Endodermal cell (in vitro differentiated cells): ENCODE results near the gene NRXN3. TPM values are rescaled to one million over a fixed set of nuclear protein-coding genes. Genes with fewer than 3 reads are reported as not detected.

Experiments used
- DNase-seq: peaks from one replicate; pipeline ENCODE4 v3.0.0-alpha.2; 2017
- H3K27ac ChIP-seq: 2 replicates; pipeline ENCODE4 v1.5.1; 2013; ENCODE audit warnings: mild to moderate bottlenecking, low read depth, low read length, moderate library complexity
- H3K27me3 ChIP-seq: 2 replicates; pipeline ENCODE4 v1.6.1; 2013; ENCODE audit warnings: mild to moderate bottlenecking, low read length, moderate library complexity; ENCODE audit not compliant: insufficient read depth, control insufficient read depth, poor library complexity, severe bottlenecking
- H3K36me3 ChIP-seq: 2 replicates; pipeline ENCODE4 v1.7.0; 2013; ENCODE audit warnings: mild to moderate bottlenecking, low read length, moderate library complexity; ENCODE audit not compliant: control insufficient read depth, insufficient read depth
- H3K4me1 ChIP-seq: one replicate; pipeline ENCODE4 v1.7.0; 2013; ENCODE audit warnings: low read length; ENCODE audit not compliant: control insufficient read depth, insufficient read depth
- H3K4me3 ChIP-seq: 2 replicates; pipeline ENCODE4 v1.5.1; 2013; ENCODE audit warnings: mild to moderate bottlenecking, low read length, moderate library complexity
- H3K9ac ChIP-seq: 2 replicates; pipeline ENCODE4 v1.6.1; 2013; ENCODE audit warnings: mild to moderate bottlenecking, low read length, moderate library complexity; ENCODE audit not compliant: poor library complexity, severe bottlenecking; ENCODE audit errors: extremely low read depth
- H3K9me3 ChIP-seq: 2 replicates; pipeline ENCODE4 v1.6.1; 2013; ENCODE audit warnings: mild to moderate bottlenecking, low read length, moderate library complexity; ENCODE audit not compliant: control insufficient read depth
- H3K27ac Mint-ChIP-seq: 2 replicates; pipeline ENCODE4 v1.8.0; 2020; ENCODE audit warnings: mixed read lengths
- H3K27me3 Mint-ChIP-seq: 2 replicates; pipeline ENCODE4 v1.8.0; 2021; ENCODE audit warnings: mild to moderate bottlenecking, mixed read lengths; ENCODE audit not compliant: insufficient read depth
- H3K36me3 Mint-ChIP-seq: 2 replicates; pipeline ENCODE4 v1.8.0; 2020; ENCODE audit warnings: low read depth, mixed read lengths
- H3K4me1 Mint-ChIP-seq: 2 replicates; pipeline ENCODE4 v1.8.0; 2020; ENCODE audit warnings: mixed read lengths
- H3K4me3 Mint-ChIP-seq: 2 replicates; pipeline ENCODE4 v1.8.0; 2020; ENCODE audit warnings: mild to moderate bottlenecking, moderate library complexity, mixed read lengths
- H3K9me3 Mint-ChIP-seq: 2 replicates; pipeline ENCODE4 v1.8.0; 2020; ENCODE audit warnings: mild to moderate bottlenecking, mixed read lengths
- WGBS, 2 experiments: methylation state at CpG; one replicate each; pipeline versions ENCODE4 v1.1.5 to v1.1.7; 2013; ENCODE audit warnings: missing lambda C conversion rate in 2 of 2, mixed read lengths in 1 of 2; ENCODE audit not compliant: insufficient coverage in 1 of 2, insufficient read length in 1 of 2; 5-methylcytosine and 5-hydroxymethylcytosine counted together
- total RNA-seq, 2 donors: library from RNA; stranded (reverse); fragmentation: NEBNext Ultra II Directional in 1 of 2; extraction: Animal tissue kit (Norgen Biotek cat#: 25700) in 1 of 2; gene quantifications; 2 replicates in 1 of 2; 3 replicates in 1 of 2; pipeline ENCODE4 v1.2.1, GENCODE V29; 2021
- TF ChIP-seq, protein P1 (sequence below): fragments of 200-600 bp; sonication (generic); conservative IDR thresholded peaks from 2 replicates; pipeline ENCODE4 v1.5.0; 2021; ENCODE audit warnings: antibody characterized with exemption, mild to moderate bottlenecking

Gene NRXN3
- total RNA-seq, 2 donors from 2014 or later: 20.9 to 21.4 TPM

DNA sequence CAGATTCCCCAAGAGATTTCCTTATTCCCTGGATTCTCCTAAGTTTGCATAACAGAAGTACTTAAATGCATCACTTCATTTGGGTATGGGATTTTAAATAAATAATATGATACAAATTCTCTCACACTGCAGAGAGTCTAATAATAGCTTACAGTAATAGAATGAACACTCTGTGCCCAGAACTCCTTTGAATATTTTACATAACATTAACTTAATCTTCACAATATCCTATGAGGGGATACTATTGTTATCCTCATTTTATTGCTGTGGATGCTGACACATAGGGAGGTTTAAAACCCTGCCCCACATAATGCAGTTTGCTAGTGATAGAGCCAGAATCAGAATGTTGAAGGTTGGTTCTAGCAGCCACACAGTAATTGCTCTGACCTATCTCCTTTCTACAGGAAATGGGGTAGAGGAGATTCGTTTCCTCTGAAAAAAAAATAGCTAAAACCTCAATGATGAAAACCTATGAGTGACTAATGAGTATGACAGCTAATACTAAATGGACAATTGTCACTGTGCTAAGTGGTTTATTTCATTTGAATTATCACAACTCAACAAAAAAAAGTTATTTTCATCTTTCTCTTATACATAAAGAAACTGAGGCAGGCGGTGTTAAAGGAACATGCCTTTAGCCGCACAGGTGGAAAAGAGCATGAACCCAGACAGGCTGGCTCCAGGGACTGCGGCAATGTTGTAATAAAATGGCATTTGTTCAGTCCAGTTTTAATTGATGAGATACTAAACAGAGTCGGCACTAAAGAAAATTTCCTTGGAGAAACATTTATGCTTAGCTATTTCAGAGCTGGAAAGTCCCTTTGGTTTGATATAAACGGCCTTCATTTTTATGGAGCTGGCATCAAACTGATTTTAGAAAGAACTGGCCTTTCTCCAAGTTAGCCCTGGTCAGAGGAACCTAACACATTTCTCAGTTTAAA, 880.9 kb downstream of the NRXN3 start:
- no peak for DNase-seq
- TF ChIP-seq, protein P1, sequence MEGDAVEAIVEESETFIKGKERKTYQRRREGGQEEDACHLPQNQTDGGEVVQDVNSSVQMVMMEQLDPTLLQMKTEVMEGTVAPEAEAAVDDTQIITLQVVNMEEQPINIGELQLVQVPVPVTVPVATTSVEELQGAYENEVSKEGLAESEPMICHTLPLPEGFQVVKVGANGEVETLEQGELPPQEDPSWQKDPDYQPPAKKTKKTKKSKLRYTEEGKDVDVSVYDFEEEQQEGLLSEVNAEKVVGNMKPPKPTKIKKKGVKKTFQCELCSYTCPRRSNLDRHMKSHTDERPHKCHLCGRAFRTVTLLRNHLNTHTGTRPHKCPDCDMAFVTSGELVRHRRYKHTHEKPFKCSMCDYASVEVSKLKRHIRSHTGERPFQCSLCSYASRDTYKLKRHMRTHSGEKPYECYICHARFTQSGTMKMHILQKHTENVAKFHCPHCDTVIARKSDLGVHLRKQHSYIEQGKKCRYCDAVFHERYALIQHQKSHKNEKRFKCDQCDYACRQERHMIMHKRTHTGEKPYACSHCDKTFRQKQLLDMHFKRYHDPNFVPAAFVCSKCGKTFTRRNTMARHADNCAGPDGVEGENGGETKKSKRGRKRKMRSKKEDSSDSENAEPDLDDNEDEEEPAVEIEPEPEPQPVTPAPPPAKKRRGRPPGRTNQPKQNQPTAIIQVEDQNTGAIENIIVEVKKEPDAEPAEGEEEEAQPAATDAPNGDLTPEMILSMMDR: no peak
- H3K4me3 ChIP-seq: no peak overlapping the region
- H3K4me3 Mint-ChIP-seq: no peak overlapping the region
- no peaks in the 10 kb centered on the region for H3K36me3 ChIP-seq
- H3K27me3 ChIP-seq: no peaks in the 10 kb centered on the region
- H3K4me1 ChIP-seq: no peaks in the 10 kb centered on the region
- H3K9ac ChIP-seq: no peak overlapping the region
- H3K36me3 Mint-ChIP-seq: no peaks in the 10 kb centered on the region
- no peaks in the 10 kb centered on the region for H3K9me3 Mint-ChIP-seq
- peaks cover 4% of the 10 kb centered on the region for H3K27me3 Mint-ChIP-seq
- no peak overlapping the region for H3K27ac ChIP-seq
- no peak overlapping the region for H3K27ac Mint-ChIP-seq
- H3K9me3 ChIP-seq: no peaks in the 10 kb centered on the region
- peaks cover 5% of the 10 kb centered on the region for H3K4me1 Mint-ChIP-seq
- WGBS, 2 experiments: 97% methylated on average over 4 to 5 of the region's 6 CpGs

DNA sequence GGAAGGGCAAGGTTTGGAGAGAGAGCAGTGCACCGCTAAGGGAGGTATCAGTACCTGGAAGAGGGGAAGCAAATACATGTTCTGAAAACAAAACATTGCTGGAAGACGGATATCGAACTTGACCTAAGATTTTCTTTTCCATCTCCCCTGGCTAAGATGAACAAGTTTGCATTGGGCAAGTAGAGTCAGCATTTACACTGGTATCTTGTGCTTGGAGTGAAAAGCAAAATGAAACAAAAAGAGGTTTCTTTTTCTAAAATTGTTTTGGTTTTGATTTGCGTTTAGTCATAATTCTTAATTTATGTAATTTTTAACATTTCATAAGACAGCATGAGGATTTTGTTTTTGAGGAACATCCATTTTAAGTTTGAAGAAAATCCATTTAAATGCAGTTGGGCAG, 881.6 kb downstream of the NRXN3 start:
- no peak overlapping the region for H3K27ac ChIP-seq
- H3K27ac Mint-ChIP-seq: no peak overlapping the region
- peaks cover 5% of the 10 kb centered on the region for H3K4me1 Mint-ChIP-seq
- no peak overlapping the region for H3K4me3 ChIP-seq
- WGBS, 2 experiments: 95 to 100% methylated on average over 3 of the region's 4 CpGs
- no peaks in the 10 kb centered on the region for H3K36me3 ChIP-seq
- peaks cover 4% of the 10 kb centered on the region for H3K27me3 Mint-ChIP-seq
- no peaks in the 10 kb centered on the region for H3K27me3 ChIP-seq
- TF ChIP-seq, protein P1: no peak
- H3K4me3 Mint-ChIP-seq: no peak overlapping the region
- no peak overlapping the region for H3K9ac ChIP-seq
- H3K9me3 ChIP-seq: no peaks in the 10 kb centered on the region
- no peak for DNase-seq
- H3K36me3 Mint-ChIP-seq: no peaks in the 10 kb centered on the region
- H3K4me1 ChIP-seq: no peaks in the 10 kb centered on the region
- H3K9me3 Mint-ChIP-seq: no peaks in the 10 kb centered on the region

DNA sequence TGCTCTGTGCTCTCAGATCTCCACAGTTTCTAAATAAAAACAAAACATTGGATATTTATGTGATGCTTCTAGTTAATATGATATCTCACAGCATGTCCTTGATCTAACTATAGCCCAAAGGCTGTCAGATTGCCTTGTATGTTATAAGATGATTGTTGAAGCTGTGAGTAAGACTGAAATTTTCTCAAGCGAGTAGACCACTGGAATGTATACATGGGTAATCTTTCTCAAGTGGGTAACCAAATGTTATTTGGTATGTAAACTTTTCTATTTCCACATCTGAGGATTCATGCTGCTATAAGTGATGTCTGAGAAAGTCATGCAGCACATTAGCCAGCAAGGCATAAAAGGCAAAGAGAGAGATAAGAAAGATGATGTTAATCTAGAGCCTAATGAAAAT, 886.7 kb downstream of the NRXN3 start:
- Histone ChIP-seq H3K27ac (no peak overlapping the region), H3K4me1 (peaks cover 6% of the 10 kb centered on the region), H3K9ac (no peak overlapping the region), H3K36me3 (no peaks in the 10 kb centered on the region), H3K4me3 (no peak overlapping the region), H3K27me3 (no peaks in the 10 kb centered on the region), H3K9me3 (no peaks in the 10 kb centered on the region)
- peaks cover 8% of the 10 kb centered on the region for H3K27me3 Mint-ChIP-seq
- TF ChIP-seq, protein P1: no peak
- no peak for DNase-seq
- H3K36me3 Mint-ChIP-seq: no peaks in the 10 kb centered on the region
- peaks cover 11% of the 10 kb centered on the region for H3K4me1 Mint-ChIP-seq
- no peaks in the 10 kb centered on the region for H3K9me3 Mint-ChIP-seq
- 85% methylated on average over 1 of the region's 1 CpG; no CpG with 5 or more reads in 1 of the 2 experiments for WGBS, 2 experiments
- no peak overlapping the region for H3K4me3 Mint-ChIP-seq
- no peak overlapping the region for H3K27ac Mint-ChIP-seq
